Transverse colon (tissue), 4 donors: ENCODE measurements around the gene AUH.

ENCODE experiments used
- EP300 ChIP-seq: sonication (generic); formaldehyde crosslinking; IDR thresholded peaks from one replicate; pipeline ENCODE4 v1.6.1; 2017; ENCODE audit warnings: antibody characterized with exemption, low read depth
- POLR2A ChIP-seq: fragments of 450-650 bp; IDR thresholded peaks from one replicate; pipeline ENCODE4 v1.6.1; 2016; ENCODE audit warnings: antibody characterized with exemption, mild to moderate bottlenecking, moderate library complexity
- POLR2AphosphoS5 ChIP-seq, 3 donors: sonication (generic); formaldehyde crosslinking; IDR thresholded peaks; one replicate each; pipeline ENCODE4 v1.6.1; 2016; ENCODE audit warnings: antibody characterized with exemption in 3 of 3
- TF ChIP-seq, protein P1 (sequence below), 5 experiments: fragments of 200-600 bp in 3 of 5; fragments of 450-650 bp in 2 of 5; sonication (generic) in 3 of 5; IDR thresholded peaks; 1 replicate in 2 of 5; 2 replicates in 3 of 5; pipeline ENCODE4 v1.5.1; 2016 to 2017; ENCODE audit warnings: antibody characterized with exemption in 5 of 5, inconsistent platforms in 3 of 5, mild to moderate bottlenecking in 2 of 5, moderate library complexity in 1 of 5

DNA sequence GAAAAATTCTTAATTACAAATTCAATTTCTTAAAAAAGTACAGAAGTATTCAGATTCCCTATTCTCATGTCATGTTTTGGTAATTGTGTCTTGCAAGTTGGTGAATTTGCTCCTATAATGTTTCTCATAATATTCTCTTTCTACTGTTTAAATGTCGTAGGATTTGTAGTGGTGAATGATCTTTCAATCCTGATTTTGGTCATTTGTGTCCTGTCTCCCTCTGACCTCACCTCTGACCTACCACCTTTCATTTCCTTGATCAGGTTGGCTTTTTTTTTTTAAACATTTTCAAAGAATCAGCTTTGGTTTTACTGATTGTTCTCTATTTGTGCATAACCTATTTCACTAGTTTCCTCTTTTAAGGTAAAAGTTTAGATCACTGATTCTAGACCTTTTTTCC, 102.6 kb downstream of the AUH start:
- TF ChIP-seq POLR2A: no peak
- TF ChIP-seq, protein P1, sequence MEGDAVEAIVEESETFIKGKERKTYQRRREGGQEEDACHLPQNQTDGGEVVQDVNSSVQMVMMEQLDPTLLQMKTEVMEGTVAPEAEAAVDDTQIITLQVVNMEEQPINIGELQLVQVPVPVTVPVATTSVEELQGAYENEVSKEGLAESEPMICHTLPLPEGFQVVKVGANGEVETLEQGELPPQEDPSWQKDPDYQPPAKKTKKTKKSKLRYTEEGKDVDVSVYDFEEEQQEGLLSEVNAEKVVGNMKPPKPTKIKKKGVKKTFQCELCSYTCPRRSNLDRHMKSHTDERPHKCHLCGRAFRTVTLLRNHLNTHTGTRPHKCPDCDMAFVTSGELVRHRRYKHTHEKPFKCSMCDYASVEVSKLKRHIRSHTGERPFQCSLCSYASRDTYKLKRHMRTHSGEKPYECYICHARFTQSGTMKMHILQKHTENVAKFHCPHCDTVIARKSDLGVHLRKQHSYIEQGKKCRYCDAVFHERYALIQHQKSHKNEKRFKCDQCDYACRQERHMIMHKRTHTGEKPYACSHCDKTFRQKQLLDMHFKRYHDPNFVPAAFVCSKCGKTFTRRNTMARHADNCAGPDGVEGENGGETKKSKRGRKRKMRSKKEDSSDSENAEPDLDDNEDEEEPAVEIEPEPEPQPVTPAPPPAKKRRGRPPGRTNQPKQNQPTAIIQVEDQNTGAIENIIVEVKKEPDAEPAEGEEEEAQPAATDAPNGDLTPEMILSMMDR (IDR thresholded peaks at IDR 0.05): no peak
- TF ChIP-seq POLR2AphosphoS5 (IDR thresholded peaks at IDR 0.05): no peak
- no peak for TF ChIP-seq EP300
